Keratinocyte (primary cell): Measurements from ENCODE around the gene LRRC7.

Source experiments
- EZH2 ChIP-seq: IDR thresholded peaks from one replicate; pipeline ENCODE4 v1.6.1; 2012; ENCODE audit warnings: inconsistent platforms, mild to moderate bottlenecking, low read length, moderate library complexity
- TF ChIP-seq, protein P1 (sequence below), 3 experiments: IDR thresholded peaks in 1 of 3; conservative IDR thresholded peaks in 1 of 3; optimal IDR thresholded peaks in 1 of 3; 2 replicates in 2 of 3; 3 replicates in 1 of 3; pipeline versions ENCODE3 to v1.5.1; 2011; ENCODE audit warnings: low read length in 3 of 3, mild to moderate bottlenecking in 3 of 3, moderate library complexity in 2 of 3, control low read depth in 1 of 3, inconsistent platforms in 1 of 3; ENCODE audit not compliant: insufficient read depth in 2 of 3; ENCODE audit errors: extremely low read depth in 1 of 3

DNA sequence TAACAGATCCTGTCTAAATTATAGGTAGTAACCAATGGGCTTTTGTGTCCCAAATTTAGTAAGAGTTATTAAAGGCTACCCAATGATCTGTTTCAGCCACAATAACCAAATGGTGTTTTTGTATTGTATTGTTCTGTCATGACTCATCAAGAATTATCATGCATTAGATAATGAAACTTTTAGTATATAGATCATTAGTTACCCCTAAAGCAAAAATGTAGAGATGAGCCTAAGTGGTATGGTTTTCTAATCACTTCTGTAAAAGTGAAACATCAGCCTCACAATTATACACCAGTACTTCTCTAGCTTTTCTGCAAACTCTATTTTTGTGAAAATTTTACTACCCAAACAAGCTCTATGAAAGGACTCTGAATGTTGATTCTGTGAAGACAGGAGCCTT is 71.4 kb downstream of the LRRC7 start:
- TF ChIP-seq, protein P1, sequence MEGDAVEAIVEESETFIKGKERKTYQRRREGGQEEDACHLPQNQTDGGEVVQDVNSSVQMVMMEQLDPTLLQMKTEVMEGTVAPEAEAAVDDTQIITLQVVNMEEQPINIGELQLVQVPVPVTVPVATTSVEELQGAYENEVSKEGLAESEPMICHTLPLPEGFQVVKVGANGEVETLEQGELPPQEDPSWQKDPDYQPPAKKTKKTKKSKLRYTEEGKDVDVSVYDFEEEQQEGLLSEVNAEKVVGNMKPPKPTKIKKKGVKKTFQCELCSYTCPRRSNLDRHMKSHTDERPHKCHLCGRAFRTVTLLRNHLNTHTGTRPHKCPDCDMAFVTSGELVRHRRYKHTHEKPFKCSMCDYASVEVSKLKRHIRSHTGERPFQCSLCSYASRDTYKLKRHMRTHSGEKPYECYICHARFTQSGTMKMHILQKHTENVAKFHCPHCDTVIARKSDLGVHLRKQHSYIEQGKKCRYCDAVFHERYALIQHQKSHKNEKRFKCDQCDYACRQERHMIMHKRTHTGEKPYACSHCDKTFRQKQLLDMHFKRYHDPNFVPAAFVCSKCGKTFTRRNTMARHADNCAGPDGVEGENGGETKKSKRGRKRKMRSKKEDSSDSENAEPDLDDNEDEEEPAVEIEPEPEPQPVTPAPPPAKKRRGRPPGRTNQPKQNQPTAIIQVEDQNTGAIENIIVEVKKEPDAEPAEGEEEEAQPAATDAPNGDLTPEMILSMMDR (optimal IDR thresholded peaks at IDR 0.05 in 1 of 3, IDR thresholded peaks at IDR 0.05 in 1 of 3, conservative IDR thresholded peaks at IDR 0.05 in 1 of 3; ENCODE audit: extremely low read depth in 1 of 3, insufficient read depth in 2 of 3, low read length in 3 of 3), result no peak
- no peak for TF ChIP-seq EZH2
